ENCODE measurements around the gene AP3D1. TPM values are rescaled to one million over a fixed set of nuclear protein-coding genes. Genes with fewer than 3 reads are reported as not detected.

AP3D1 gene
- total and polyA plus RNA-seq, 7 donors = 43.1 to 127 (median 55.7) TPM

DNA sequence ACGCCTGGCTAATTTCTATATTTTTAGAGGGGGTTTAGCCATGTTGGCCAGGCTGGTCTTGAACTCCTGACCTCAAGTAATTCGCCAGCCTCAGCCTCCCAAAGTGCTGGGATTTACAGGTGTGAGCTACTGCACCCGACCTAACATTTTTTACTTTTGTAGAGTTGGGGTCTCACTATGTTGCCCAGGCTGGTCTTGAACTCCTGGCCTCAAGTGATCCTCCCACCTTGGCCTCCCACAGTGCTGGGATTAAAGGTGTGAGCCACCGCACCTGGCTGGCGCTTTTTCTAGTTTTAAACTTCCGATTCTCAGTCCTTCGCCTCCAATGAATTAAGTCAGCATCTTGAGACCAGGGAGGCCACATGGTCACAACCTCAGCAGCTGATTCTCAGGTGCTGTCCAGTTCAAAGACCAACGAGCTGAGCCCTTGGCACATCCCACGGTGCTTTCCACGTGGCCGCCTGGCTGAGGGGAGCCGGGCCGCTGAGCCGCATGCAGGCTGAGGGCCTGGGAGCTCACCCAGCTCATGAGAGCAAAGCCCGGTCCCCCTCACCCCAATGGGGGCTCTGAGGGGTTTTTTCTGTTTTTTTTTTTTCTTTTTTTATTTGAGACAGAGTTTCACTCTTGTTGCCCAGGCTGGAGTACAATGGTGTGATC, 9.1 kb downstream of the AP3D1 start:
- H3K4me1 ChIP-seq = peaks cover 0 to 13% (median 9%) of the 10 kb centered on the region in 4 donors
- no peaks in the 10 kb centered on the region for H3K9me3 ChIP-seq
- TF ChIP-seq POLR2A (IDR thresholded peaks at IDR 0.05) (no peak), EP300 (IDR thresholded peaks at IDR 0.05) (no peak), POLR2AphosphoS5 (IDR thresholded peaks at IDR 0.05) (no peak)
- TF ChIP-seq, protein P1, sequence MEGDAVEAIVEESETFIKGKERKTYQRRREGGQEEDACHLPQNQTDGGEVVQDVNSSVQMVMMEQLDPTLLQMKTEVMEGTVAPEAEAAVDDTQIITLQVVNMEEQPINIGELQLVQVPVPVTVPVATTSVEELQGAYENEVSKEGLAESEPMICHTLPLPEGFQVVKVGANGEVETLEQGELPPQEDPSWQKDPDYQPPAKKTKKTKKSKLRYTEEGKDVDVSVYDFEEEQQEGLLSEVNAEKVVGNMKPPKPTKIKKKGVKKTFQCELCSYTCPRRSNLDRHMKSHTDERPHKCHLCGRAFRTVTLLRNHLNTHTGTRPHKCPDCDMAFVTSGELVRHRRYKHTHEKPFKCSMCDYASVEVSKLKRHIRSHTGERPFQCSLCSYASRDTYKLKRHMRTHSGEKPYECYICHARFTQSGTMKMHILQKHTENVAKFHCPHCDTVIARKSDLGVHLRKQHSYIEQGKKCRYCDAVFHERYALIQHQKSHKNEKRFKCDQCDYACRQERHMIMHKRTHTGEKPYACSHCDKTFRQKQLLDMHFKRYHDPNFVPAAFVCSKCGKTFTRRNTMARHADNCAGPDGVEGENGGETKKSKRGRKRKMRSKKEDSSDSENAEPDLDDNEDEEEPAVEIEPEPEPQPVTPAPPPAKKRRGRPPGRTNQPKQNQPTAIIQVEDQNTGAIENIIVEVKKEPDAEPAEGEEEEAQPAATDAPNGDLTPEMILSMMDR (IDR thresholded peaks at IDR 0.05) = no peak
- peaks cover 10 to 27% (median 13%) of the 10 kb centered on the region in 4 donors for H3K36me3 ChIP-seq
- H3K27ac ChIP-seq = no peak overlapping the region
- H3K27me3 ChIP-seq = no peaks in the 10 kb centered on the region
- DNase-seq = no peak
- WGBS, 2 donors = 94 to 96% methylated on average over 15 of the region's 15 CpGs
- no peak overlapping the region for H3K4me3 ChIP-seq
- intact Hi-C loops (cut with DNase I) = no loop called here

DNA sequence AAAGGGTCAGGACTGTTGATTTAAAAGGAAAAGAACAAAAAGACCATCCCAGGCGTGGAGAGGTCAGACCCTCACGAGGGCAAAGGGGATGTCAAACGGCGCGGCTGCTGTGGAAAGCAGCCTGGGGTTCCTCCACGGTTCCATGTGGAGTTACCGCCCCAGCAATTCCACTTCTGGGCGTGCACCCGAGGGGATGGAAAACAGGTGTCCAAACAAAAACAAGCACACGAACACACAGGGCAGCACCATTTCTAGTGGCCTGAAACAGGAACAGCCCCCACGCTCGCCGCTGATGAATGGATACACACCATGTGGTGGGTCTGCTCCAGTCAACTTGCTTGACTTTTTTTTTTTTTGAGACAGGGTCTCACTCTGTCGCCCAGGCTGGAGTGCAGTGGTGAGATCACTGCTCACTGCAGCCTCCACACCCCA, 11.2 kb downstream of the AP3D1 start:
- no peak for DNase-seq
- peaks cover 18 to 37% (median 26%) of the 10 kb centered on the region in 4 donors for H3K36me3 ChIP-seq

DNA sequence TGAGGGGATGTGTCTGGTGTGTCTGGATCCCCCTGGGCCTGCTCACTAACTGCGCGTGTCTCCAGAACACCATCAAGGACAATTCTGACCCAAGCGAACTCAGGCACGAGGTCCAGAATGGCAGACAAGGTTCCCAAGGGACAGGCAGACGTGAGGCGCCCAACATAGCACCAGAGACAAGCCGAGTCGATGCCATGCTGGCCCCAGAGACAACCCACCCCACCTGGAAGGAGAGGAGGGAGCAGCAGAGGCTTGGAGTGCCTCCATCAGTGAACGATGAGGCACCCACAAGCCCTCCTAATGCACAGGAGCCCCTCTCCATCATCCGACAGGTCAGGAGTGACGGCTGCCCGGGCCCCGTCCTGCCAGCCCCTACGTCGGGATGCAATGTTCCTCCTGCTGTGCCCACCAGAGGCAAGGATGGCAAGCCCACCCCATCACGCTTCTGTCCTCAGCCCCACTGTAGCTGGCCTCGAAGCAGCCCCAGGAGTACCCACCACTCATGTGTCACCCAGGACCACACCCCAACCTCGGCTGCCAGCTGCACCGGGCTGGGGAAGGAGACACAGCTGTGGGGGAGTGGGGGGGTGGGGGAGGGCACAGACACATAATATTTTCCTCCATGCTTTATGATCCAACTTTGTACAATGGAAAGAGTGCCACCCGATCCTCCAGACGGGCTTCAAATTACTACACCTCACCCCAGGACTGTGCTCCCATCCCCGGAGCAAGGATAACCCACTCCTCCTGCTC, 11.8 kb downstream of the AP3D1 start:
- intact Hi-C loops (cut with DNase I) = no loop called here
- TF ChIP-seq POLR2AphosphoS5 (IDR thresholded peaks at IDR 0.05) = no peak
- TF ChIP-seq POLR2A (IDR thresholded peaks at IDR 0.05) = no peak

More for the DNA sequence above, 11.2 kb downstream of the AP3D1 start:
- Histone ChIP-seq H3K4me3 (no peak overlapping the region), H3K27me3 (no peaks in the 10 kb centered on the region), H3K4me1 (peaks cover 0 to 2% (median under 1%) of the 10 kb centered on the region in 4 donors), H3K27ac (no peak overlapping the region), H3K9me3 (no peaks in the 10 kb centered on the region)
- 81 to 83% methylated on average over 14 of the region's 14 CpGs for WGBS, 2 donors
- intact Hi-C loops (cut with DNase I) = no loop called here
- TF ChIP-seq, protein P1 (IDR thresholded peaks at IDR 0.05) = no peak
- no peak for TF ChIP-seq EP300 (IDR thresholded peaks at IDR 0.05)
- TF ChIP-seq POLR2AphosphoS5 (IDR thresholded peaks at IDR 0.05) = no peak
- no peak for TF ChIP-seq POLR2A (IDR thresholded peaks at IDR 0.05)

DNA sequence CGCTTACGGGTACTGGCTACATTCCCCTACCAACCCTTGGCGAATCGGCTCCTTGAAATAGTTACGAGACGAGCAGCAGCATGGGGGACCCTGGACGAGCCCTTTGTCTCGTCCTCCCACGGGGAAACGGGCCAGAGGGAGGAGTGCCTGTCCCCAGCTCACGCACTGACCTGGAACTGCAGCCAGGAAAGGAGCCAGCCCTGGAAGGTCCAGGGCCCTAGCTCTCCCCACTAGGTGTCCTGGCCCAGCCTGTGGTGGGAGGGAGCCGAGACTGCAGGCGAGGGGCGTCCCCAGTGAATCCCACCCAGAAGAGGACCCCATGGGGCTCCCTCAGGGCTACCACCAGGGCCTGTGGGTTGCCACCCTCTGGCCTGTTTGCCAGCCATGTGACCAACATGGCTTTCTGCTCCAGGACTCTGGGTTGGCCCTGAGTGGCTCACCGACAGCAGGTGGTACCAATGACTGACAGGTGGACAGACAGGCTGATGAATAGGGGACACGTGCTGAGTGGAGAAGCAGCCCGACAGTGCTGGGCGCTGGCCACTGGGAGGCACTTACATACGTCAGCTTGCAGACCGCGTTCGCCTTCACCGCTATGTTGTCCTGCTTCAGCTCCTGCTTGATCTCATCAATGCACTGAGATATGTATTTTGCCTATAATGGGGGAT, 13.2 kb downstream of the AP3D1 start:
- 94 to 96% methylated on average over 23 of the region's 23 CpGs for WGBS, 2 donors
- DNase-seq = no peak
- H3K9me3 ChIP-seq = no peaks in the 10 kb centered on the region
- no peak overlapping the region for H3K27ac ChIP-seq
- H3K4me1 ChIP-seq = no peaks in the 10 kb centered on the region
- no peak overlapping the region for H3K4me3 ChIP-seq
- intact Hi-C loops (cut with DNase I) = no loop called here
- H3K27me3 ChIP-seq = no peaks in the 10 kb centered on the region
- TF ChIP-seq, protein P1 (IDR thresholded peaks at IDR 0.05) = no peak
- no peak for TF ChIP-seq POLR2AphosphoS5 (IDR thresholded peaks at IDR 0.05)
- TF ChIP-seq EP300 (IDR thresholded peaks at IDR 0.05) = no peak
- no peak for TF ChIP-seq POLR2A (IDR thresholded peaks at IDR 0.05)
- peaks cover 18 to 53% (median 26%) of the 10 kb centered on the region in 4 donors for H3K36me3 ChIP-seq

More for the DNA sequence above, 11.8 kb downstream of the AP3D1 start:
- WGBS, 2 donors = 87 to 88% methylated on average over 22 of the region's 22 CpGs
- Histone ChIP-seq H3K27me3 (no peaks in the 10 kb centered on the region), H3K9me3 (no peaks in the 10 kb centered on the region), H3K36me3 (peaks cover 18 to 42% (median 26%) of the 10 kb centered on the region in 4 donors), H3K27ac (no peak overlapping the region), H3K4me1 (no peaks in the 10 kb centered on the region), H3K4me3 (no peak overlapping the region)
- no peak for DNase-seq

DNA sequence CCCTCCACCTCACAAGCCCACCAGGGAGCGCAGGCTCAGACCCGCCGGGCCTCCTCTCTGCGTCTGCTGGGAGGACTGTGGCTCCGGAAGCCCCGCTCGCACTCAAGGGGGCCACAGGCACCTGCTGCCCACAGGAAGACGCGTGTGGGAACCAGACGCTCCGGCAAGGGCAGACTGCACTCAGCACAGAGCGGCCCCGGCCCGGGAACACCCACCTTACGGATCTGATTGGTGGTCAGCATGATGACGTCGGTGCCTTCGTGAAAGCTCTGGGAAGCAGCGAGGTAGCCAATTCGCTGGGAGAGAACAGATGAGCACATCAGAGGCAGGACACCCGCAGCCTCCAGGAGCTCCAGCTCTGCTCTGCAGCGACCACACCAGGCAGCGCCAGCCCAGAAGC, 14.6 kb downstream of the AP3D1 start:
- no peak overlapping the region for H3K27ac ChIP-seq
- H3K27me3 ChIP-seq = no peaks in the 10 kb centered on the region
- intact Hi-C loops (cut with DNase I) = no loop called here
- no peak for DNase-seq
- H3K9me3 ChIP-seq = no peaks in the 10 kb centered on the region
- TF ChIP-seq EP300 (IDR thresholded peaks at IDR 0.05) = no peak
- TF ChIP-seq POLR2AphosphoS5 (IDR thresholded peaks at IDR 0.05) = no peak
- TF ChIP-seq, protein P1 (IDR thresholded peaks at IDR 0.05) = no peak
- TF ChIP-seq POLR2A (IDR thresholded peaks at IDR 0.05) = no peak
- 96 to 97% methylated on average over 23 of the region's 23 CpGs for WGBS, 2 donors
- H3K4me1 ChIP-seq = no peaks in the 10 kb centered on the region
- H3K4me3 ChIP-seq = no peak overlapping the region
- peaks cover 18 to 67% (median 39%) of the 10 kb centered on the region in 4 donors for H3K36me3 ChIP-seq
